IMR-90 (cell line): ENCODE data around the gene SETDB1.

Source experiments
- POLR2A ChIP-seq: IDR thresholded peaks from 2 replicates; pipeline ENCODE4 v1.6.1; 2012; ENCODE audit warnings: mild to moderate bottlenecking, low read depth, low read length
- RAD21 ChIP-seq: IDR thresholded peaks from 2 replicates; pipeline ENCODE4 v1.6.1; 2012; ENCODE audit warnings: low read length, improper control_type of control experiment
- RCOR1 ChIP-seq: IDR thresholded peaks from 2 replicates; pipeline ENCODE4 v1.6.1; 2012; ENCODE audit warnings: mild to moderate bottlenecking, low read length, improper control_type of control experiment; ENCODE audit not compliant: insufficient replicate concordance
- TF ChIP-seq, protein P1 (sequence below): fragments of 150-350 bp; IDR thresholded peaks from 2 replicates; pipeline ENCODE4 v1.6.1; 2017; ENCODE audit warnings: mild to moderate bottlenecking, antibody characterized with exemption, low read length, low read depth
- TF ChIP-seq, protein P2 (sequence below): conservative IDR thresholded peaks from 2 replicates; pipeline ENCODE4 v1.5.1; 2012; ENCODE audit warnings: mild to moderate bottlenecking, low read depth, low read length, improper control_type of control experiment

DNA sequence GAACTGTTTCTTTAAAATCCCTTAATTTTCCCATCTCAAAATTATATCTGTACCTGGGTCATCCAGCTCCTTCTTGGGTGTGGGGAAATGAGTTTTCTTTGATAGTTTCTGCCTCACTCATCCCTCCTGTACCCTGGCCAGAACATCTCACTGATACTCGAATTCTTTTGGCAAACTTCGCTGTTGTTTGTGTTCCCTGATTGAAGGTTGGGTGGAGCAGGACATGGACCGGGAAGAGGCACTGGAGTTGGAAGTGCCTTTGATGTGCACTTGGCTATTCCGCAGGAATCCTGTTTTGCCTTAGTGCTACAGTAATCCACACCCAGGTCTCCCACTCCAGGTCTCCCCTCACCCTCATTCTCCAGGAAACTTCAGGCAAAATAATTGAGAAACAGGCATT is 69.3 kb downstream of the SETDB1 start:
- TF ChIP-seq, protein P1, sequence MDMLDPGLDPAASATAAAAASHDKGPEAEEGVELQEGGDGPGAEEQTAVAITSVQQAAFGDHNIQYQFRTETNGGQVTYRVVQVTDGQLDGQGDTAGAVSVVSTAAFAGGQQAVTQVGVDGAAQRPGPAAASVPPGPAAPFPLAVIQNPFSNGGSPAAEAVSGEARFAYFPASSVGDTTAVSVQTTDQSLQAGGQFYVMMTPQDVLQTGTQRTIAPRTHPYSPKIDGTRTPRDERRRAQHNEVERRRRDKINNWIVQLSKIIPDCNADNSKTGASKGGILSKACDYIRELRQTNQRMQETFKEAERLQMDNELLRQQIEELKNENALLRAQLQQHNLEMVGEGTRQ, result no peak
- TF ChIP-seq, protein P2, sequence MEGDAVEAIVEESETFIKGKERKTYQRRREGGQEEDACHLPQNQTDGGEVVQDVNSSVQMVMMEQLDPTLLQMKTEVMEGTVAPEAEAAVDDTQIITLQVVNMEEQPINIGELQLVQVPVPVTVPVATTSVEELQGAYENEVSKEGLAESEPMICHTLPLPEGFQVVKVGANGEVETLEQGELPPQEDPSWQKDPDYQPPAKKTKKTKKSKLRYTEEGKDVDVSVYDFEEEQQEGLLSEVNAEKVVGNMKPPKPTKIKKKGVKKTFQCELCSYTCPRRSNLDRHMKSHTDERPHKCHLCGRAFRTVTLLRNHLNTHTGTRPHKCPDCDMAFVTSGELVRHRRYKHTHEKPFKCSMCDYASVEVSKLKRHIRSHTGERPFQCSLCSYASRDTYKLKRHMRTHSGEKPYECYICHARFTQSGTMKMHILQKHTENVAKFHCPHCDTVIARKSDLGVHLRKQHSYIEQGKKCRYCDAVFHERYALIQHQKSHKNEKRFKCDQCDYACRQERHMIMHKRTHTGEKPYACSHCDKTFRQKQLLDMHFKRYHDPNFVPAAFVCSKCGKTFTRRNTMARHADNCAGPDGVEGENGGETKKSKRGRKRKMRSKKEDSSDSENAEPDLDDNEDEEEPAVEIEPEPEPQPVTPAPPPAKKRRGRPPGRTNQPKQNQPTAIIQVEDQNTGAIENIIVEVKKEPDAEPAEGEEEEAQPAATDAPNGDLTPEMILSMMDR, result no peak
- no peak for TF ChIP-seq RAD21
- TF ChIP-seq RCOR1, result no peak
- no peak for TF ChIP-seq POLR2A
